Neural progenitor cell (in vitro differentiated cells): ENCODE results near the gene ABHD2.

Experiments used
- EZH2 ChIP-seq: fragments of 200-600 bp; sonication (generic); IDR thresholded peaks from 2 replicates; pipeline ENCODE4 v1.6.1; 2017; ENCODE audit warnings: antibody characterized with exemption, mild to moderate bottlenecking, moderate library complexity
- EZH2phosphoT487 ChIP-seq: fragments of 200-600 bp; sonication (generic); IDR thresholded peaks from 2 replicates; pipeline ENCODE4 v1.6.1; 2017; ENCODE audit warnings: antibody characterized with exemption
- TF ChIP-seq, protein P1 (sequence below): fragments of 200-600 bp; sonication (generic); IDR thresholded peaks from 2 replicates; pipeline ENCODE4 v1.5.1; 2017; ENCODE audit warnings: antibody characterized with exemption, mild to moderate bottlenecking

DNA sequence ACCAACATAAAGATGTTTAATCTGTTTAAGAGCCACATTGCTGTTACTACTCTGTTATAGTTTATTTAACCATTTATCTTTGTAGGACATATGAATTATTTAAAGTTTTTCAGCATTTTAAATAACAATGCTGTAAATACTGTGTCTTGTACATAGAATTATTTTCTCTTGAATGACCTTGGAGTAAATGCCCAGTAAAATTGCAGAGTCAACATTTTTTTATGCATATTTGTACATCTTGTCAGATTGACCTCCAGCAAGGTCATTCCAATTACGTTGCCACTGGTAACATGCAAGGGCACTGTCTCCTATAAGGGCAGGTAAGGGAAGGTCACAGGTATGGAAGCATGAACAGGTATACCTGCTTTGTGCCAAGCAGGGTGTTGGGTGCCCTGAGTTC is 68.8 kb downstream of the ABHD2 start:
- TF ChIP-seq, protein P1, sequence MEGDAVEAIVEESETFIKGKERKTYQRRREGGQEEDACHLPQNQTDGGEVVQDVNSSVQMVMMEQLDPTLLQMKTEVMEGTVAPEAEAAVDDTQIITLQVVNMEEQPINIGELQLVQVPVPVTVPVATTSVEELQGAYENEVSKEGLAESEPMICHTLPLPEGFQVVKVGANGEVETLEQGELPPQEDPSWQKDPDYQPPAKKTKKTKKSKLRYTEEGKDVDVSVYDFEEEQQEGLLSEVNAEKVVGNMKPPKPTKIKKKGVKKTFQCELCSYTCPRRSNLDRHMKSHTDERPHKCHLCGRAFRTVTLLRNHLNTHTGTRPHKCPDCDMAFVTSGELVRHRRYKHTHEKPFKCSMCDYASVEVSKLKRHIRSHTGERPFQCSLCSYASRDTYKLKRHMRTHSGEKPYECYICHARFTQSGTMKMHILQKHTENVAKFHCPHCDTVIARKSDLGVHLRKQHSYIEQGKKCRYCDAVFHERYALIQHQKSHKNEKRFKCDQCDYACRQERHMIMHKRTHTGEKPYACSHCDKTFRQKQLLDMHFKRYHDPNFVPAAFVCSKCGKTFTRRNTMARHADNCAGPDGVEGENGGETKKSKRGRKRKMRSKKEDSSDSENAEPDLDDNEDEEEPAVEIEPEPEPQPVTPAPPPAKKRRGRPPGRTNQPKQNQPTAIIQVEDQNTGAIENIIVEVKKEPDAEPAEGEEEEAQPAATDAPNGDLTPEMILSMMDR = no peak
- TF ChIP-seq EZH2 (no peak), EZH2phosphoT487 (no peak)
